ENCODE measurements around the gene ADARB2.

DNA sequence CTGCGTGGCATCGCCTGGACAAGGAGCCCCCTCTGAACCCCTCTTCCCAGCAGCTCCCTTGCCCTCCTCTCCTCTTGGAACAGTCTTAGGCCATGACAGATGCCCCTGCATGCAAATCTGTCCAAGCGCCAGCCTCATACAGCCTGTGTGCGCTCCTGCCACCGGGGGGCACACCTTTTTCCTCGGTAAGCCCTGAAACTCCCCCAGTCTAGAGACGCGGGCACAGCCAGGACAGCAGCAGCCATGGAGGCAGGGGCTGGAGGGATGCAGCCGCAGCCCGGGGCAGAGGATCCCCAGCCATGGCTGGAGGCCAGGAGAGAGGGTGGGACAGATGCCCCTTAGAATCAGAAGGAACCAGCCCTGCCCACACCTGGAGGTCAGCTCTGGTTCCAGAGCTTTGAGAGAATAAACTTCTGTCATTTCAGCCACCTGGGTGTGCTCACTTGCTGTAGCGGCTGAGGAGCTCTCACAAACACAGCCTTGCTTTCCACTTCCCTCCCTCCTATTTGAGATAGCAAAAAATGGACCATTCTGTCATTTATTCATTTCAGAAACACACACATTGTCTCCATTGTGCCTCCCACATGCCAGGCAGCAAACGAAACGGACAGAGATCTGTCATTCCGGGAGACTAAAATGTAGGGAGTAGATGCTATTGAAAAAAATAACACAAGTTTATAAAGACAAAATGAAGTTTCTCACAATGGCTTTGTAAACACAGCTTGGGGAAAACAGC, 439.6 kb downstream of the ADARB2 start:
- TF ChIP-seq CTCF (IDR thresholded peaks at IDR 0.05) (no peak), POLR2A (IDR thresholded peaks at IDR 0.05) (no peak)

Data from Peyer's patch (tissue), 4 donors.